ENCODE measurements around the gene LRRC49. TPM values are rescaled to one million over a fixed set of nuclear protein-coding genes. Genes with fewer than 3 reads are reported as not detected.
A peak's percentile ranks its signal among the peaks of the same experiment; 100 is the strongest.

The LRRC49 gene
- total RNA-seq, 2 donors from 2014 or later, result 9.8 to 13.3 TPM

GRCh38 chr15:71072423-71072822 is 179.8 kb downstream of the LRRC49 start:
- DNase-seq (ENCODE audit: low spot score), result no peak
- no peaks in the 10 kb centered on the region for H3K27me3 ChIP-seq (replicated peaks; ENCODE audit: insufficient read depth)

DNA sequence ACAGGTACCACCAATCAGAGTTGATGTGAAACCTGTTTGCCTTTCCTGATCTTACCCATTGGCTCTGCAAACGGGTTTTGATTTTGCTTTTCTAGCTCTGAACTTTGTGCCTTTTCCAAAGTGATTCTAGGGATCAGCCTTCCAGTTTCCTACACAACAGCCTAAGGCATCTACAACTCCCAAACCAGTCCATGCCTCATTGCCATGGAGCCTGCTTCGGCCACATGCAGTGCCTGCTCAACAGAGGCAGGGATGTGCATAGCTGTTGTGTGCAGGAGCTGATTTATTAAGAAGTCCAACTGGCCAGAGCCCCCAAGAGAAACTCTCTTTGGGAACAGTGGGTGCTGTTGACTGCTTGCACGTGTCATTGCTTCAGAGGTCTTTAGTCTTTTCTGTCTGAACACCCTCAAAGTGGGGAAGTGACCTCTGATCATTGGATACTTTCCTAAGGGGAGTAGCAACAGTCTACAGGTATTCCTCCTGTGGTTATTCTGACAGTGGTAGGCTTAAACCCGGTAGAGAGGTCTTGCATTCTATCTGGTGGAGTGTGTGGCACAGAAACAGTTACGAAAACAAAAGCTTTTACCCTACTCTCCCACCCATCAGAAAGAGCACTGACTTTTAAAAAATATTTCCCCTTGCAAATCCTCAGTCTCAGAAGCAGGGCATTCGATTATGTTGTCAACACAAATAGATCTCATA is 186.0 kb downstream of the LRRC49 start:
- H3K9me3 ChIP-seq, result no peaks in the 10 kb centered on the region
- no peaks in the 10 kb centered on the region for H3K27me3 ChIP-seq (replicated peaks; ENCODE audit: insufficient read depth)
- peak overlapping the region; percentile 67 to 69 for H3K27ac ChIP-seq
- 34% methylated on average over 6 of the region's 6 CpGs for WGBS
- H3K36me3 ChIP-seq, result no peaks in the 10 kb centered on the region
- no peak overlapping the region for H3K4me3 ChIP-seq
- no peak for DNase-seq (ENCODE audit: low spot score)
- no peak for TF ChIP-seq POLR2AphosphoS5 (IDR thresholded peaks at IDR 0.05)
- TF ChIP-seq CTCF (IDR thresholded peaks at IDR 0.05), result no peak
- no peak for TF ChIP-seq POLR2A (IDR thresholded peaks at IDR 0.05)
- intact Hi-C loops (cut with DNase I), result no loop called here
- H3K4me1 ChIP-seq (replicated peaks), result peaks cover 5% of the 10 kb centered on the region

More at GRCh38 chr15:71072423-71072822, 179.8 kb downstream of the LRRC49 start:
- no peaks in the 10 kb centered on the region for H3K4me1 ChIP-seq (replicated peaks)
- no peaks in the 10 kb centered on the region for H3K36me3 ChIP-seq
- intact Hi-C loops (cut with DNase I), result no loop called here
- 89% methylated on average over 6 of the region's 6 CpGs for WGBS
- H3K9me3 ChIP-seq, result no peaks in the 10 kb centered on the region
- H3K27ac ChIP-seq, result no peak overlapping the region
- H3K4me3 ChIP-seq, result no peak overlapping the region
- no peak for TF ChIP-seq CTCF (IDR thresholded peaks at IDR 0.05)

GRCh38 chr15:71079208-71080044 is 186.8 kb downstream of the LRRC49 start:
- Histone ChIP-seq H3K4me3 (no peak overlapping the region), H3K4me1 (replicated peaks) (peaks cover 5% of the 10 kb centered on the region), H3K27me3 (replicated peaks; ENCODE audit: insufficient read depth) (no peaks in the 10 kb centered on the region), H3K27ac (peak overlapping the region; percentile 67 to 69), H3K36me3 (no peaks in the 10 kb centered on the region), H3K9me3 (no peaks in the 10 kb centered on the region)
- intact Hi-C loops (cut with DNase I), result no loop called here
- 11% methylated on average over 6 of the region's 6 CpGs for WGBS
- DNase-seq (ENCODE audit: low spot score), result peak; percentile 86
- TF ChIP-seq POLR2AphosphoS5 (IDR thresholded peaks at IDR 0.05) (peak; percentile 72), POLR2A (IDR thresholded peaks at IDR 0.05) (no peak), CTCF (IDR thresholded peaks at IDR 0.05) (peak in 1 of 4 experiments; percentile 1)

DNA sequence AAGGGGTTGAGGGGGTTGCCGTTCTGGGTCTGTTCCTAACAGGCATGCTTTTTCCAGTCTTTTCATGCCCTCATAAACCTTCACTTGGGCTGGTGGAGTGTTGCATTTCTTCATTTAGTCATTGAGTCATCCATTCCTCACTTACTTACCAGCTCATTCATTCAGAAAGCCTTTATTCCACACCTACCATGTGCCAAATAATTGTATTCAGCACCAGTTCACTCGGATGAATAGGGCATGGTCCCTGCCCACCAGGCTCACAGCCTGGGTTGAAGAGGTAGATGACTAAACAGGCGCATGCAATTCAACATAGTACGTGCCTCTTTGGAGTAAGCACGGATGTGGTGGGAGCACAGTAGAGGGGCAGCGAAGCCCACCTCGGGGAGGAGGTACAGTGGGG is 187.5 kb downstream of the LRRC49 start:
- Histone ChIP-seq H3K4me3 (no peak overlapping the region), H3K27ac (peak overlapping the region; percentile 67 to 69), H3K4me1 (replicated peaks) (peaks cover 5% of the 10 kb centered on the region), H3K27me3 (replicated peaks; ENCODE audit: insufficient read depth) (no peaks in the 10 kb centered on the region), H3K9me3 (no peaks in the 10 kb centered on the region), H3K36me3 (no peaks in the 10 kb centered on the region)
- TF ChIP-seq POLR2AphosphoS5 (IDR thresholded peaks at IDR 0.05) (no peak), CTCF (IDR thresholded peaks at IDR 0.05) (no peak), POLR2A (IDR thresholded peaks at IDR 0.05) (no peak)
- WGBS, result 81% methylated on average over 7 of the region's 7 CpGs
- no peak for DNase-seq (ENCODE audit: low spot score)
- intact Hi-C loops (cut with DNase I), result no loop called here
